NT2/D1 (cell line): ENCODE results near the gene DLGAP3.

ENCODE experiments used
- DNase-seq: peaks from one replicate; pipeline ENCODE4 v3.0.0-alpha.2; 2011; ENCODE audit warnings: low read depth, low spot score
- H3K27me3 ChIP-seq: 2 replicates; pipeline ENCODE4 v1.6.0; 2011; ENCODE audit warnings: mild to moderate bottlenecking; ENCODE audit not compliant: insufficient read length, insufficient read depth
- H3K36me3 ChIP-seq: 2 replicates; pipeline ENCODE4 v1.6.1; 2011; ENCODE audit warnings: mild to moderate bottlenecking, low read length, mixed read lengths; ENCODE audit not compliant: insufficient read depth, insufficient read length
- H3K4me1 ChIP-seq: 2 replicates; pipeline ENCODE4 v1.5.1; 2011; ENCODE audit not compliant: insufficient read depth, insufficient read length
- H3K4me3 ChIP-seq: 2 replicates; pipeline ENCODE4 v1.5.1; 2011; ENCODE audit warnings: low read depth; ENCODE audit not compliant: insufficient read length
- H3K9ac ChIP-seq: 2 replicates; pipeline ENCODE4 v1.6.0; 2011; ENCODE audit warnings: low read depth; ENCODE audit not compliant: insufficient read length
- H3K9me3 ChIP-seq: 2 replicates; pipeline ENCODE4 v1.5.1; 2011; ENCODE audit warnings: mild to moderate bottlenecking, low read length; ENCODE audit not compliant: insufficient read depth
- SUZ12 ChIP-seq: IDR thresholded peaks from 2 replicates; pipeline ENCODE4 v1.6.1; 2011; ENCODE audit not compliant: insufficient read length, insufficient read depth; ENCODE audit errors: extremely low read depth
- YY1 ChIP-seq: IDR thresholded peaks from 2 replicates; pipeline ENCODE4 v1.6.1; 2011; ENCODE audit not compliant: insufficient read length, insufficient read depth
- ZNF274 ChIP-seq: IDR thresholded peaks from 2 replicates; pipeline ENCODE4 v1.6.1; 2011; ENCODE audit warnings: mild to moderate bottlenecking, low read depth, low read length

The DLGAP3 gene

GRCh38 chr1:34929497-34929852 lies at the start of gene DLGAP3:
DLGAP3 (minus strand) TSS chr1:34929650; CDS start chr1:34905383, 24,267 bp downstream.
- H3K9me3 ChIP-seq: no peaks in the 10 kb centered on the region
- H3K4me3 ChIP-seq: peak within 1 kb of the TSS; percentile 68
- TF ChIP-seq SUZ12 (no peak), YY1 (no peak), ZNF274 (no peak)
- peaks cover 47% of the 10 kb centered on the region for H3K27me3 ChIP-seq
- no peaks in the 10 kb centered on the region for H3K36me3 ChIP-seq
- DNase-seq: no peak
- H3K9ac ChIP-seq: peak within 1 kb of the TSS; percentile 83
- peaks cover 7% of the 10 kb centered on the region for H3K4me1 ChIP-seq

- Histone ChIP-seq H3K4me3 (no peak overlapping the region), H3K27me3 (no peaks in the 10 kb centered on the region), H3K9ac (no peak overlapping the region), H3K9me3 (no peaks in the 10 kb centered on the region), H3K4me1 (peaks cover 8% of the 10 kb centered on the region), H3K36me3 (peaks cover 18% of the 10 kb centered on the region)
- no peak for DNase-seq
- no peak for TF ChIP-seq SUZ12
Measured at GRCh38 chr1:34978921-34979320, 49.5 kb upstream of the DLGAP3 start.

- Histone ChIP-seq H3K36me3 (peaks cover 17% of the 10 kb centered on the region), H3K4me3 (no peak overlapping the region), H3K27me3 (no peaks in the 10 kb centered on the region), H3K9me3 (no peaks in the 10 kb centered on the region), H3K9ac (no peak overlapping the region), H3K4me1 (peaks cover 4% of the 10 kb centered on the region)
- DNase-seq: no peak
- no peak for TF ChIP-seq ZNF274
Measured at GRCh38 chr1:34977858-34978257, 48.4 kb upstream of the DLGAP3 start.

- TF ChIP-seq YY1 (no peak), ZNF274 (no peak), SUZ12 (no peak)
Measured at GRCh38 chr1:34977210-34977471, 47.7 kb upstream of the DLGAP3 start.

GRCh38 chr1:34976384-34977209 lies 47.1 kb upstream of the DLGAP3 start:
- H3K4me3 ChIP-seq: no peak overlapping the region
- H3K9ac ChIP-seq: no peak overlapping the region
- DNase-seq: no peak
- TF ChIP-seq SUZ12: no peak
- no peak for TF ChIP-seq YY1
- H3K9me3 ChIP-seq: no peaks in the 10 kb centered on the region
- peaks cover 8% of the 10 kb centered on the region for H3K36me3 ChIP-seq
- no peaks in the 10 kb centered on the region for H3K27me3 ChIP-seq
- H3K4me1 ChIP-seq: peaks cover 2% of the 10 kb centered on the region

More at GRCh38 chr1:34977210-34977471, 47.7 kb upstream of the DLGAP3 start:
- H3K27me3 ChIP-seq: no peaks in the 10 kb centered on the region
- H3K9ac ChIP-seq: no peak overlapping the region
- H3K4me3 ChIP-seq: no peak overlapping the region
- peaks cover 13% of the 10 kb centered on the region for H3K36me3 ChIP-seq
- no peak for DNase-seq
- H3K9me3 ChIP-seq: no peaks in the 10 kb centered on the region
- H3K4me1 ChIP-seq: peaks cover 4% of the 10 kb centered on the region

GRCh38 chr1:34975771-34976170 lies 46.3 kb upstream of the DLGAP3 start:
- Histone ChIP-seq H3K36me3 (peaks cover 2% of the 10 kb centered on the region), H3K9ac (no peak overlapping the region), H3K4me1 (peaks cover 2% of the 10 kb centered on the region), H3K4me3 (no peak overlapping the region), H3K9me3 (no peaks in the 10 kb centered on the region), H3K27me3 (no peaks in the 10 kb centered on the region)
- no peak for TF ChIP-seq YY1
- no peak for TF ChIP-seq ZNF274
- no peak for TF ChIP-seq SUZ12
- no peak for DNase-seq

- DNase-seq: no peak
Measured at GRCh38 chr1:34975338-34975737, 45.9 kb upstream of the DLGAP3 start.

GRCh38 chr1:34974626-34975025 lies 45.2 kb upstream of the DLGAP3 start:
- H3K27me3 ChIP-seq: no peaks in the 10 kb centered on the region
- H3K9me3 ChIP-seq: 0 out of 2 replicates have a peak, but pooled peaks cover under 1% of the 10 kb centered on the region
- no peak overlapping the region for H3K4me3 ChIP-seq
- no peaks in the 10 kb centered on the region for H3K36me3 ChIP-seq
- DNase-seq: no peak
- no peak for TF ChIP-seq SUZ12
- TF ChIP-seq ZNF274: no peak
- TF ChIP-seq YY1: no peak
- peaks cover 2% of the 10 kb centered on the region for H3K4me1 ChIP-seq
- H3K9ac ChIP-seq: no peak overlapping the region

More at GRCh38 chr1:34975338-34975737, 45.9 kb upstream of the DLGAP3 start:
- Histone ChIP-seq H3K9ac (no peak overlapping the region), H3K4me3 (no peak overlapping the region), H3K9me3 (no peaks in the 10 kb centered on the region), H3K27me3 (no peaks in the 10 kb centered on the region), H3K36me3 (no peaks in the 10 kb centered on the region), H3K4me1 (peaks cover 2% of the 10 kb centered on the region)
- TF ChIP-seq ZNF274: no peak
- TF ChIP-seq SUZ12: no peak
- no peak for TF ChIP-seq YY1
